ENCODE results near the gene PACS1. TPM values are rescaled to one million over a fixed set of nuclear protein-coding genes. Genes with fewer than 3 reads are reported as not detected.

PACS1 gene
- total RNA-seq, 4 donors from 2014 or later: 17.9 to 37.6 (median 25.4) TPM

GRCh38 chr11:66258473-66258893 is 188.4 kb downstream of the PACS1 start:
- Histone ChIP-seq H3K27ac (peak overlapping the region; percentile 70 to 86 (median 85)), H3K36me3 (peaks cover 0 to 43% (median 11%) of the 10 kb centered on the region in 3 donors), H3K9me3 (no peaks in the 10 kb centered on the region), H3K27me3 (no peaks in the 10 kb centered on the region), H3K4me3 (peak overlapping the region; percentile 73 to 98 (median 93)), H3K4me1 (peaks cover 7 to 27% (median 14%) of the 10 kb centered on the region in 3 donors)
- WGBS, 2 donors: 8 to 42% methylated on average over 2 to 10 of the region's 28 CpGs
- no peak for DNase-seq
- intact Hi-C loops (cut with DNase I): no loop called here
- TF ChIP-seq CTCF (IDR thresholded peaks at IDR 0.05) (no peak), POLR2A (IDR thresholded peaks at IDR 0.05) (no peak)

GRCh38 chr11:66259225-66259624 is 189.2 kb downstream of the PACS1 start:
- H3K9me3 ChIP-seq: no peaks in the 10 kb centered on the region
- DNase-seq: no peak
- H3K27me3 ChIP-seq: no peaks in the 10 kb centered on the region
- peaks cover 0 to 51% (median 11%) of the 10 kb centered on the region in 3 donors for H3K36me3 ChIP-seq
- H3K4me1 ChIP-seq: peaks cover 7 to 27% (median 14%) of the 10 kb centered on the region in 3 donors
- intact Hi-C loops (cut with DNase I): no loop called here
- WGBS, 2 donors: 87 to 100% methylated on average over 2 of the region's 2 CpGs
- no peak for TF ChIP-seq CTCF (IDR thresholded peaks at IDR 0.05)
- H3K4me3 ChIP-seq: no peak overlapping the region
- H3K27ac ChIP-seq: no peak overlapping the region

- Histone ChIP-seq H3K9me3 (no peaks in the 10 kb centered on the region), H3K27ac (no peak overlapping the region), H3K4me3 (no peak overlapping the region), H3K27me3 (no peaks in the 10 kb centered on the region), H3K4me1 (peaks cover 7 to 27% (median 14%) of the 10 kb centered on the region in 3 donors), H3K36me3 (peaks cover 0 to 58% (median 11%) of the 10 kb centered on the region in 3 donors)
- intact Hi-C loops (cut with DNase I): no loop called here
- no peak for DNase-seq
- TF ChIP-seq POLR2A (IDR thresholded peaks at IDR 0.05) (no peak), CTCF (IDR thresholded peaks at IDR 0.05) (no peak)
- 86 to 88% methylated on average over 1 to 4 of the region's 4 CpGs for WGBS, 2 donors
These were observed 189.9 kb downstream of the PACS1 start for GRCh38 chr11:66259956-66260355.

- TF ChIP-seq CTCF (IDR thresholded peaks at IDR 0.05): no peak
- TF ChIP-seq POLR2A (IDR thresholded peaks at IDR 0.05): no peak
- Histone ChIP-seq H3K36me3 (peaks cover 0 to 72% (median 11%) of the 10 kb centered on the region in 3 donors), H3K4me3 (no peak overlapping the region), H3K27me3 (no peaks in the 10 kb centered on the region), H3K9me3 (no peaks in the 10 kb centered on the region), H3K4me1 (peaks cover 10 to 36% (median 14%) of the 10 kb centered on the region in 3 donors), H3K27ac (no peak overlapping the region)
- DNase-seq: no peak
- 80 to 94% methylated on average over 2 to 15 of the region's 16 CpGs for WGBS, 2 donors
- intact Hi-C loops (cut with DNase I): no loop called here
These were observed 191.5 kb downstream of the PACS1 start for GRCh38 chr11:66261578-66261977.

GRCh38 chr11:66262191-66262590 is 192.1 kb downstream of the PACS1 start:
- Histone ChIP-seq H3K4me1 (peaks cover 14 to 36% (median 16%) of the 10 kb centered on the region in 3 donors), H3K27ac (no peak overlapping the region), H3K27me3 (no peaks in the 10 kb centered on the region), H3K9me3 (no peaks in the 10 kb centered on the region), H3K4me3 (no peak overlapping the region), H3K36me3 (peaks cover 0 to 73% (median 11%) of the 10 kb centered on the region in 3 donors)
- no peak for DNase-seq
- intact Hi-C loops (cut with DNase I): no loop called here
- whole genome bisulfite sequencing, 2 donors: 88% methylated on average over 4 to 5 of the region's 5 CpGs
- TF ChIP-seq CTCF (IDR thresholded peaks at IDR 0.05) (no peak), POLR2A (IDR thresholded peaks at IDR 0.05) (no peak)
